Retinal pigment epithelial cell (primary cell): ENCODE measurements around the gene MIOS.
"Not testable (repeated sequence)": the region's sequence is repeated elsewhere in the genome, so short reads cannot be mapped to it uniquely, and the experiment has no call there.

Source experiments
- DNase-seq: peaks from one replicate; pipeline ENCODE4 v3.0.0-alpha.2; 2010; ENCODE audit warnings: low read depth
- H3K4me3 ChIP-seq: 2 replicates; pipeline ENCODE4 v1.5.1; 2011; ENCODE audit warnings: mild to moderate bottlenecking, low read length, control low read depth, moderate library complexity
- CTCF ChIP-seq: conservative IDR thresholded peaks from 2 replicates; pipeline ENCODE4 v1.5.1; 2011; ENCODE audit warnings: low read depth, low read length, control low read depth, inconsistent platforms

MIOS gene

GRCh38 chr7:7554021-7554432, 12.7 kb upstream of the MIOS start:
- DNase-seq = peak; percentile 83
- no peak overlapping the region for H3K4me3 ChIP-seq
- no peak for TF ChIP-seq CTCF

- TF ChIP-seq CTCF = no peak
- DNase-seq = no peak
- no peak overlapping the region for H3K4me3 ChIP-seq
These were observed 11.8 kb upstream of the MIOS start for GRCh38 chr7:7554649-7555575.

GRCh38 chr7:7556852-7557251, 9.8 kb upstream of the MIOS start:
- no peak overlapping the region for H3K4me3 ChIP-seq
- DNase-seq = no peak
- no peak for TF ChIP-seq CTCF

GRCh38 chr7:7557252-7557651, 9.4 kb upstream of the MIOS start:
- no peak overlapping the region for H3K4me3 ChIP-seq
- DNase-seq = no peak
- no peak for TF ChIP-seq CTCF

GRCh38 chr7:7561591-7561990, 5.1 kb upstream of the MIOS start:
- DNase-seq, H3K4me3 ChIP-seq: not testable (repeated sequence)

- H3K4me3 ChIP-seq = no peak overlapping the region
- DNase-seq = no peak
- no peak for TF ChIP-seq CTCF
These were observed 3.9 kb upstream of the MIOS start for GRCh38 chr7:7562736-7563135.

GRCh38 chr7:7563269-7563668, 3.4 kb upstream of the MIOS start:
- DNase-seq = no peak
- TF ChIP-seq CTCF = no peak
- no peak overlapping the region for H3K4me3 ChIP-seq
